HL-60/S4 (cell line): ENCODE data around the gene KIF26B.

Source experiments
- in situ Hi-C: fragments of 300-500 bp; cut with MboI; formaldehyde crosslinking; loops from 2 replicates; pipeline ENCODE4 v1.14.3; 2022; ENCODE audit warnings: low sequenced_read_pairs

Gene KIF26B

GRCh38 chr1:245161866-245162265, 7.1 kb downstream of the KIF26B start:
- in situ Hi-C loops, result no loop called here

DNA sequence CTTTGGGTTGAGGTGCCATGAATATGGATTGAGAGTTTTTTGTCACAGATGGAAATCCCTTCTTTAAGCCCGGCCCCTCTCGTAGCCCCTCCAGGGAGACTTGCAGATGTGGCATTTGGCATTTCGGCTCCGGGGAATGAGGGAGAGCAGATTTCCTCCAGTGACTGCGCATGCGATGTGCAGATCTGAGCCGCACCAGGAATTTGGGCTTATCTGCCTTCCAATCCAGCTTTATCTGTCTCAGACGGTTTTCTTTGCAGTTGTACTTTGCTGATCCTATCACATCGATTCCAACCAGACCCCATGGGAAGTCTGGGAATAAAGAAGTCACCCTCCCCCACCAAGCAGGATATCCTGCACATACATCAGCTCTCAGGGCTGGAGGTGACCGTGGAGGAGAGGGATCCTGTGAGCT, 11.7 kb downstream of the KIF26B start:
- in situ Hi-C loops, result no loop called here

DNA sequence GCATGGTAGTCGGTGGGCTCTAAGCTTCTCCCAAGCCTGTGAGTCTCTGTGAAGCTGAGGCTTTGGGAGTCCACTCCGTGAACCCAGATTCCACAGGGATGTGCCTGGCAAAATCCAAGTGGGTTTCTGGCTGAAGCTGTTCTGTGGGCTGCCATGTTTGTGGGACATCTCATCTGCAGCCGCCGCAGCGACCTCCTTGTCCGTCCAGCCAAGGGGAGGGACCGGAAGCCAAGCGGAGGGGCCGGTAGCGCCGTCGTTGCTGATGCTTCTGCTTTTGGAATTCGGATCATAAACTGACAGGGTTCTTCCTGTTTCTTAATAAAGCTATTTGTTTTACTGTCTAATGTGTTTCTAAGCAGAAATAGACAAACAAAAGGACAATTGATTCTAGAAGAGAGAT, 13.3 kb downstream of the KIF26B start:
- in situ Hi-C loops, result no loop called here

GRCh38 chr1:245168906-245169305, 14.1 kb downstream of the KIF26B start:
- in situ Hi-C loops, result no loop called here

DNA sequence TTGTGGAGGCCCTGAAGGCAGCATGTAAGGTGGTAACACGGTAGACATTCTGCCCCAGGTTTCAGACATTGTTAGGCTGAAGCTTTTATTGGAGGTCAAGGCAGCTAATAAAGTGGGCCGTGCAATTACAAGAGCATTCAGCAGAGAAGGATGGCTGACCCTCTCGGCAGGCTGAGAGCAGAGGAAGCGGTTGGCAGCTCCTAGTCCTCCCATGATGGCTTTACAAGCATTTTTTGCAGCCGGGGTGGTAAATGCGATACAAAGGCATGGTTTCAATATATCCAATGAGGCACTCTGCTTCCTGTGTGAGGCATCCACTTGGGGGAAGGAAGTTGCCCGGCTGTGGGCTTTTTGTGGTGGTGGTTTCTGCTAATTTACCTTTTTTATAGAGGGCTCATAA, 14.6 kb downstream of the KIF26B start:
- in situ Hi-C loops, result no loop called here

DNA sequence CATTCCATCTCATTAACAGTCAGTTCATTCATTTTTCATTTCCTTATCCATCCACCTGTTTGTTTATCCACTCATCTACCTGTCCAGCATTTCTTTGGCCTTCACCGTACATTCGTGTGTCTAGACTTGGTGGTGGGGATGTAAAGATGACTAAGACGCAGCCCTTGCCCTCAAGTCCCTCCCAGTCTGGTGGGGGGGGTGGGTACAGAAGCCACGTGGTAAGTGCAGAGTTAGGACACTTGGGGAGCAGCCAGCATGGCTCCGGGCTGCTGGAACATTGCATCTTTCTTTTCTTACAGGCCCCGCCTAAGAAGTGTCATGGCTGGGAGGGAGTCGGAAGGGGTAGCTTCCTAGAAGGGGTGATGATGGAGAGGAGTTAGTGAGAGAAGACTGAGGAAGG, 17.2 kb downstream of the KIF26B start:
- in situ Hi-C loops, result no loop called here

GRCh38 chr1:245172829-245173228, 18.0 kb downstream of the KIF26B start:
- in situ Hi-C loops, result no loop called here

GRCh38 chr1:245173446-245174211, 18.8 kb downstream of the KIF26B start:
- in situ Hi-C loops, result no loop called here

DNA sequence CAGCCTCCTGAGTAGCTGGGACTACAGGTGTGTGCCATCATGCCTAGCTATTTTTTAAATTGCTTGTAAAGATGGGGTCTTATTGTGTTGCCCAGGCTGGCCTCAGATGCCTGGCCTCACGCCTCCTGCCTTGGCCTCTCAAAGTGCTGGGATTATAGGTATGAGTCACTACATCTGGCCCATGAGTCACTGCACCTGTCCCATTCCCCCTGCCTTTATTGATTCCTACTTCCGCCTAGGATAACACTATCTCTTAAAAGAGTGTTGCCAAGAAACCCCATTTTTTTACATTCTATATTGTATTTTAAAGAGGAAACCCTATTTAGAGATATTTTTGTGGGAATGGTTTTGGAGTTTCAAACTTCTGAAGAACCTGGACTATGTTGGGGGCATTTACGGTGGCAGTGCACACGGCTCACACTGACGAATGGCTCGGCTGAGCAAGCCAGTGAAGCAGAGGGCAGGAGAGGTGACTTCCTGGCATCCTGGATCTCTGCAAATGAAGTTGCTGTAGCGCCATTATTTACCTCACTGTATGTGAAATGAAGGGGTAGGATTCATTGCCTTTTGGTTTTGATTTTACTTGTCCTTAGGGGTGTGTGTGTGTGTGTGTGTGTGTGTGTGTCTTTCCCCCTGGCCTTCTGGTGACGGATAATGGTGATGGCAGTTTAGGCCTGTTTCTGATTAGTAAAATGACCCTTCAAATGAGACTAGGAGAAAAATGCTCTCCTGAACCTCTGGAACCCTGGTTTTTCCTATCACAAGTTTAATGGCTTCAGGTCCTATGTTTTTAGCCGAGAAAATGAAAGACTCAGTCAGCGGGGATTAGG, 22.5 kb downstream of the KIF26B start:
- in situ Hi-C loops, result no loop called here

GRCh38 chr1:245179706-245180105, 24.9 kb downstream of the KIF26B start:
- in situ Hi-C loops, result no loop called here

GRCh38 chr1:245180496-245181157, 25.8 kb downstream of the KIF26B start:
- in situ Hi-C loops, result no loop called here

GRCh38 chr1:245181158-245181517, 26.4 kb downstream of the KIF26B start:
- in situ Hi-C loops, result no loop called here

DNA sequence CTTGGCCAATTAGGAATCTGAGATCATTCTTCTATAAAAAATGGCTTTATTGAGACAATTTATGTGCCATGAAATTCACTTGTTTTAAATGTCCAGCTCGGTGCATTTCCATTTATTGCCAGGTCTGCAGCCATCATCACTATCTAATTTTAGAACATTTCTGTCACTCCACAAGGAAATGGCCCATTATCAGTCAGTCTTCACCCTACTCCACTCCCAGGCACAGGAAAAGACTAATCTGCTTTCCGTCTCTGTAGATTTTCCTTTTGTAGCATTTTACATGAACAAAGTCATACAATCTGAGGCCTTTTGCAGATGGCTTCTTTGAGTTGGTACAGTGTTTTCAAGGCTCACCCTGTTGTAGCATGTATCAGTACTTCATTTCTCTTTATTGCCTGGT, 27.2 kb downstream of the KIF26B start:
- in situ Hi-C loops, result no loop called here

DNA sequence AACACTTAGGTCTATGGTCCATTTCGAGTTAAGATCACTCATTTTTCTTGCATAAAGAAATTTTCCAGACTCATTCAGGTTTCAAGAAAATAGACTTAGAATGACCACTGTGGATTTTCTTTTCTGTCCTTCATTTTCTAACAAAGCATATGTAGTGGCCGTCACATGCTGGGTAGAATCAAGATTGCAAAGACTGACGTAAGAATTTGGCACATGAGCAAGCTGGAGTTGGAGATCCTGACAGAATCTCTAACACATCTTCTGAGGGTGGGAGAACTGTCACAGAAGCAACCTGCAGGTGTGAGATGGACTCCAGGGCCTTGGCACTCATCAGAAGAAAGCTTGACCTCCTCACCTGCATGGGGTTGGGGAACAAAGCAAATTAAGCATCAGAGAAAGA, 28.6 kb downstream of the KIF26B start:
- in situ Hi-C loops, result no loop called here

GRCh38 chr1:245184779-245185178, 30.0 kb downstream of the KIF26B start:
- in situ Hi-C loops, result no loop called here

DNA sequence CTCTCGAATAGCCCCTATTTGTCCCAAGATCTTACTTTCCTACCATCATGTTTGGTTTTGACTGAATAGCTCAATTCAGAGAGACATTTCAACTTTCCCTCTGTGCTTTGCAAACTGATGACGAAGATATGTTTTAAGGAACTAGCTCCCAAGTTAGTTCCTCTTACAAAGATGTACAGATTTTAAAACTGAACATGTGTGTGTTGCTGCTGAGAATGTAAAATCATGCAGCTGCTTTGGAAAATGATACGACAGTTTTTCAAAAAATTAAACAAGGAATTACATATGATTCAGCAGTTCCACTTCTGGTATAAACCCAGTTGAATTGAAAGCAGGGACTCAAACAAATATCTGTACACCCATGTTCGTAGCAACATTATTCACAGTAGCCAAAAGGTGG, 33.6 kb downstream of the KIF26B start:
- in situ Hi-C loops, result no loop called here

DNA sequence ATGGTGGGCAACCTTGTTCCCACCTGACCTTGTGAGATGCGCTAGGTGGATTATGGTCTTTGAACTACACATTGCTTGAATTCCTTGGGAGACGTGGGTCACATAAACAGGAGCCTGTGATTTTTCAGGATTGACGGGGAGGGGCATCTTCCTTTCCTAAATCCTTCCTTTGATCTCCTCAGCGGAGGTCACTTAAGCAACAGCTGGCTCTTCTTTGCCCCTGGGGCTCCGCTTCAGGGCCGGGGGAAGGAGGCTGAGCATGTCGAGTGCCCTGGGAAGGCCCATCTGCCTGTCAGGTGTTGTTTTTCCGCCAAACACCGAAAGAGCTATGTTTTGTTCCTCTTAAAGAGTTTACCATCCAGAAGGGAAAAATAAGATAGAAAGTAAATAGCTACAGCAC, 40.6 kb downstream of the KIF26B start:
- in situ Hi-C loops, result no loop called here

- in situ Hi-C loops, result no loop called here
Measured at GRCh38 chr1:245197121-245197520, 42.3 kb downstream of the KIF26B start.

DNA sequence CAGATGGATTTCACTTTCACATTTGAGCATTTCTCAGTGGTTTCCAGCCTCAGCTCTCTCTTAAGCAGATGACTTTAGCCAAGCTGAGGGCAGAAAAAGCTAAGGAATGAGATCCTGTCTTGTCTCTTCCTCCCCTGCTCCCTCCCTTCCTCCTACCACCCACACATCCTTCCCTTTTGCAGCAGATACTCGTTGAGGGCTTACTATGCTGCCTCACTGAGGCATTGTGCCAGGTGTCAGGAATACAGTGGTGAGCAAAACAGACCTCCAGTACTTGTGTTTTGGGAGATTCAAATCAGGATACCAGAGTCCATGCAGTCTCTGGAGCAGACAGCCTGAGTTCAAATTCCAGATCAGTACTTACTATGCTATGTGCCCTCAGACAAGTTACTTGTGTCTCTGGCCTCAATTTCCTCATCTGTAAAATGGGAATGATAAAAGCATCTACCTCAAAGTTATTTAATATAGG, 43.2 kb downstream of the KIF26B start:
- in situ Hi-C loops, result no loop called here

DNA sequence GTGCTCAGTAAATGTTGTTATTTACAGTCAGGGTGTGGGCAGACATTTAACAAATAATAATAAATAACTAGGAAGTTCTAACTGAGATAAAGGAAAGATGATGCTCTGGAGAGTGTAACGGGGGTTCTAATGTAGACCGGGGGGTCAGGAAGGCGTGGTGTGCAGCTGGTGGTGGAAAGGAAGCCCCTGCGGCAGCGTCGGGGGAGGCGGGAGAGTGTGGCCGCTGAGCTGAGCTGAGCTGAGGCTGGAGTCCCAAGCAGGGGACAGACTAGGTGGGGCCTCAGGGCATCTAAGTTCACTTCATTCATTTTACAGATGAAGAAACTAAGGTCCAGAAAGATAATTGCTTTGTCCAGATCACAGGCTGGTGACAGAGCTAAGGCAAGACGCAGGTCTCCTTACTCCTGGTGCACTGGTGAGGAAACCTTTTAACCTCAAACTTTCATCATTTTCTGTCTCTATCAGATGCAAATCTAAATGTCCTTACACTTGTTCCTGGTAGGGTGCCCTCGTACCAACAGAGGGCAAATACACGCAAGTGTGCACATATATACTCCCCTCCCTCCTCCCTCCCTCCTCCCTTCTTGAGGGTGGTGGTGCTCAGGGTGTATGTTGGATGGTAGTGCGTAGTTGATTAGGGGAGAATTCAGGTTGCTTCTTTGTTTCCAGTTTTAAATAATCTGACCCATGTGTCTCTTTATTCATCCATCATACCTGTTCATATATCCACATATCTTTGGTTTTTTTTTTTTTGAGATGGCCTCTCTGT, 44.1 kb downstream of the KIF26B start:
- in situ Hi-C loops, result no loop called here

DNA sequence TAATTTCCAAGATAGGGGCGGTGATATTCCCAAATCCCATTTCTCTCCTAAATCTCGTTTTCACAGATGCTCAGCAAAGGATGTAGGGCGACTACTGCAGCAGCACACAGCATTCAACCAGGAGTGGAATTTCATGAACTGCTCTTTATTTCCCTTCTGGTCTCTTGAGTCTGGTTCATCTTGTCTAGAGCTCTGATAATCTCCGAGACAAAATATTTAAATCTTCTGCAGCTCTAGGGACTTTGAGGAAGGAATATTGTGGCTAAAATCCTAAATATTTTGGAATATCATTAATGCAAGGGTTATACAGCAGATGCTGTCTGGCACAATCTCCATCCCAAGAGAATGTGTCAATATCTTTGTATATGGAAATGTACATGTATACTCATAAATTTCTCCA, 45.4 kb downstream of the KIF26B start:
- in situ Hi-C loops, result no loop called here
